ENCODE measurements around the gene EFHC2. TPM values are rescaled to one million over a fixed set of nuclear protein-coding genes. Genes with fewer than 3 reads are reported as not detected.

EFHC2 gene
- total and polyA plus RNA-seq, 10 of the 15 experiments (the other 5 are each of a cell fraction or from before 2014, with no cell fraction given), result 0.56 TPM; not detected in 9

GRCh38 chrX:44099366-44099765 lies 244.1 kb downstream of the EFHC2 start:
- no peak for ATAC-seq
- no peak for DNase-seq (ENCODE audit: low read depth, low spot score)
- intact Hi-C loops (cut with micrococcal nuclease; ENCODE audit: unreplicated experiment), result no loop called here
- ChIA-PET SMC1A (ENCODE audit: uncharacterized antibody, unreplicated experiment) (no interaction called here), POLR2A (no interaction called here), CTCF (interaction anchor here (0.6 kb wide), 1 partner anchor 247 kb away, joined by 3 read pairs; no protein-coding TSS in a partner anchor), RAD21 (ENCODE audit: unreplicated experiment) (no interaction called here)
- Histone ChIP-seq H3K79me2 (ENCODE audit: control insufficient read depth, insufficient read depth, low read length) (no peaks in the 10 kb centered on the region), H2AFZ (ENCODE audit: control insufficient read depth, low read depth, low read length) (no peak overlapping the region), H3K9me3 (replicated peaks; ENCODE audit: control insufficient read depth, insufficient read depth, low read length) (no peaks in the 10 kb centered on the region), H3K36me3 (ENCODE audit: control insufficient read depth in 2 of 2, insufficient read depth in 2 of 2, low read length in 1 of 2) (no peaks in the 10 kb centered on the region), H3K27me3 (replicated peaks in 1 of 2; ENCODE audit: control insufficient read depth in 2 of 2, insufficient read depth in 2 of 2, low read length in 1 of 2) (no peaks in the 10 kb centered on the region), H3K4me2 (ENCODE audit: control insufficient read depth, insufficient read depth) (no peak overlapping the region), H3K27ac (ENCODE audit: control insufficient read depth, insufficient read depth) (no peak overlapping the region), H3K4me3 (no peak overlapping the region), H3K4me1 (ENCODE audit: control insufficient read depth, insufficient read depth, low read length) (no peaks in the 10 kb centered on the region), H3K9ac (ENCODE audit: control insufficient read depth, insufficient read depth, low read length) (no peak overlapping the region), H4K20me1 (ENCODE audit: control insufficient read depth, insufficient read depth) (no peaks in the 10 kb centered on the region)
- 40% methylated on average over 2 of the region's 2 CpGs for WGBS (ENCODE audit: insufficient coverage, insufficient replicate concordance, low lambda C conversion rate, missing lambda C conversion rate)
- no peak for FAIRE-seq
- in situ Hi-C loops (cut with MboI), result no loop called here
- BruUV-seq (replicated peaks), result no TSS peak
- TF ChIP-seq IKZF1 (conservative IDR thresholded peaks at IDR 0.05), result no peak
- no peak for TF ChIP-seq STAT1 (conservative IDR thresholded peaks at IDR 0.05)
- TF ChIP-seq SP1 (IDR thresholded peaks at IDR 0.05; ENCODE audit: low read depth, low read length), result no peak
- no peak for TF ChIP-seq ZNF24 (IDR thresholded peaks at IDR 0.05)
- TF ChIP-seq SREBF1 (IDR thresholded peaks at IDR 0.05; ENCODE audit: low read length), result no peak
- TF ChIP-seq, protein P1, sequence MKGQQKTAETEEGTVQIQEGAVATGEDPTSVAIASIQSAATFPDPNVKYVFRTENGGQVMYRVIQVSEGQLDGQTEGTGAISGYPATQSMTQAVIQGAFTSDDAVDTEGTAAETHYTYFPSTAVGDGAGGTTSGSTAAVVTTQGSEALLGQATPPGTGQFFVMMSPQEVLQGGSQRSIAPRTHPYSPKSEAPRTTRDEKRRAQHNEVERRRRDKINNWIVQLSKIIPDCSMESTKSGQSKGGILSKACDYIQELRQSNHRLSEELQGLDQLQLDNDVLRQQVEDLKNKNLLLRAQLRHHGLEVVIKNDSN (IDR thresholded peaks at IDR 0.05; ENCODE audit: borderline replicate concordance, extremely low read length, insufficient read depth, low read depth, low read length), result no peak
- TF ChIP-seq ETV6 (conservative IDR thresholded peaks at IDR 0.05 in 1 of 2, IDR thresholded peaks at IDR 0.05 in 1 of 2; ENCODE audit: borderline replicate concordance in 1 of 2, low read depth in 1 of 2), result no peak
- no peak for TF ChIP-seq ZNF687 (IDR thresholded peaks at IDR 0.05)
- no peak for TF ChIP-seq POU2F2 (IDR thresholded peaks at IDR 0.05; ENCODE audit: borderline replicate concordance, low read depth, low read length)
- no peak for TF ChIP-seq PAX5 (IDR thresholded peaks at IDR 0.05; ENCODE audit: borderline replicate concordance, low read depth, low read length)
- TF ChIP-seq HCFC1 (IDR thresholded peaks at IDR 0.05; ENCODE audit: low read length), result no peak
- no peak for TF ChIP-seq CREB1 (IDR thresholded peaks at IDR 0.05; ENCODE audit: low read depth)
- TF ChIP-seq DPF2 (IDR thresholded peaks at IDR 0.05), result no peak
- TF ChIP-seq REST (IDR thresholded peaks at IDR 0.05; ENCODE audit: low read depth, low read length), result no peak
- no peak for TF ChIP-seq KLF5 (IDR thresholded peaks at IDR 0.05; ENCODE audit: partially characterized antibody)
- no peak for TF ChIP-seq JUNB (IDR thresholded peaks at IDR 0.05)
- no peak for TF ChIP-seq RAD51 (IDR thresholded peaks at IDR 0.05)
- no peak for TF ChIP-seq GATAD2B (conservative IDR thresholded peaks at IDR 0.05; ENCODE audit: low read depth)
- no peak for TF ChIP-seq ATF7 (IDR thresholded peaks at IDR 0.05; ENCODE audit: low read depth)

Data from GM12878 (cell line).